Smooth muscle cell (in vitro differentiated cells): ENCODE measurements around the gene MAVS. TPM values are rescaled to one million over a fixed set of nuclear protein-coding genes. Genes with fewer than 3 reads are reported as not detected.
"Not testable (repeated sequence)": the region's sequence is repeated elsewhere in the genome, so short reads cannot be mapped to it uniquely, and the experiment has no call there.

Experiments
- DNase-seq: peaks from one replicate; lab custom pipeline; 2025; ENCODE audit not compliant: unreplicated experiment; lab: John Stamatoyannopoulos, UW
- H2AFZ ChIP-seq: fragments of 200-600 bp; sonication (generic); 2 replicates; pipeline ENCODE4 v1.6.0; 2016; ENCODE audit warnings: antibody characterized with exemption, low read depth, mild to moderate bottlenecking
- H3F3A ChIP-seq: fragments of 200-600 bp; sonication (generic); 2 replicates; pipeline ENCODE4 v1.6.0; 2017; ENCODE audit warnings: antibody characterized with exemption, low read depth
- H3K27ac ChIP-seq: fragments of 200-600 bp; sonication (generic); 2 replicates; pipeline ENCODE4 v1.5.1; 2016; ENCODE audit warnings: low read depth, mild to moderate bottlenecking
- H3K27me3 ChIP-seq: fragments of 200-600 bp; sonication (generic); 2 replicates; pipeline ENCODE4 v1.6.1; 2016; ENCODE audit warnings: low read depth, mild to moderate bottlenecking
- H3K36me3 ChIP-seq: fragments of 200-600 bp; sonication (generic); 2 replicates; pipeline ENCODE4 v1.5.1; 2016; ENCODE audit warnings: low read depth
- H3K4me1 ChIP-seq: fragments of 200-600 bp; sonication (generic); 2 replicates; pipeline ENCODE4 v1.5.1; 2016; ENCODE audit warnings: low read depth
- H3K4me2 ChIP-seq: fragments of 200-600 bp; sonication (generic); 2 replicates; pipeline ENCODE4 v1.6.0; 2016; ENCODE audit warnings: mild to moderate bottlenecking
- H3K4me3 ChIP-seq: fragments of 200-600 bp; sonication (generic); 2 replicates; pipeline ENCODE4 v1.5.1; 2016; ENCODE audit warnings: mild to moderate bottlenecking
- H3K79me2 ChIP-seq: fragments of 200-600 bp; sonication (generic); 2 replicates; pipeline ENCODE4 v1.6.0; 2016; ENCODE audit warnings: low read depth, mild to moderate bottlenecking
- H3K9ac ChIP-seq: fragments of 200-600 bp; sonication (generic); 2 replicates; pipeline ENCODE4 v1.6.0; 2016; ENCODE audit warnings: low read depth
- H3K9me3 ChIP-seq: fragments of 200-600 bp; sonication (generic); replicated peaks from 2 replicates; pipeline ENCODE4 v1.5.1; 2016; ENCODE audit warnings: low read depth
- H4K20me1 ChIP-seq: fragments of 200-600 bp; sonication (generic); 2 replicates; pipeline ENCODE4 v1.6.0; 2016; ENCODE audit warnings: low read depth
- CTCF ChIP-seq: fragments of 200-600 bp; sonication (generic); IDR thresholded peaks from 2 replicates; pipeline ENCODE4 v1.5.1; 2017; ENCODE audit warnings: borderline replicate concordance, mild to moderate bottlenecking, antibody characterized with exemption; ENCODE audit not compliant: insufficient read depth, poor library complexity, severe bottlenecking
- WGBS: methylation state at CpG from one replicate; pipeline ENCODE4 v1.1.7; 2016; ENCODE audit warnings: low lambda C conversion rate; 5-methylcytosine and 5-hydroxymethylcytosine counted together
- polyA plus RNA-seq: library from polyadenylated mRNA; unstranded; fragments of >200 nt; fragmentation: Nextera tagmentation; extraction: Ambion mirVana; gene quantifications from 2 replicates; pipeline ENCODE4 v1.2.1, GENCODE V29; 2016
- total RNA-seq: library from RNA; depleted of rRNA; stranded (reverse); fragments of >200 nt; gene quantifications from 2 replicates; pipeline ENCODE4 v1.2.3, GENCODE V29; 2014

Gene MAVS
- total and polyA plus RNA-seq, 2 experiments from 2014 or later: 7.8 to 12.5 TPM

GRCh38 chr20:3843490-3843889 lies 3.1 kb upstream of the MAVS start:
- Histone ChIP-seq H3K9me3 (no peaks in the 10 kb centered on the region), H3K4me1 (peaks cover 4% of the 10 kb centered on the region), H4K20me1 (peaks cover 7% of the 10 kb centered on the region), H3K4me3 (no peak overlapping the region), H3K27ac (peak overlapping the region; percentile 44), H2AFZ (no peak overlapping the region), H3K36me3 (no peaks in the 10 kb centered on the region), H3K27me3 (no peaks in the 10 kb centered on the region), H3F3A (no peaks in the 10 kb centered on the region), H3K79me2 (peaks cover 14% of the 10 kb centered on the region), H3K4me2 (no peak overlapping the region), H3K9ac (no peak overlapping the region)
- no peak for DNase-seq
- TF ChIP-seq CTCF: no peak
- 18% methylated on average over 5 of the region's 5 CpGs for WGBS

- DNase-seq, H3K4me2 ChIP-seq, H3K27me3 ChIP-seq, H3K4me3 ChIP-seq, H3K4me1 ChIP-seq, H3K9me3 ChIP-seq, H3F3A ChIP-seq, H3K9ac ChIP-seq, H2AFZ ChIP-seq, H3K27ac ChIP-seq, H3K36me3 ChIP-seq: not testable (repeated sequence)
- 95% methylated on average over 9 of the region's 9 CpGs for WGBS
- Histone ChIP-seq H4K20me1 (peaks cover 13% of the 10 kb centered on the region), H3K79me2 (peaks cover 21% of the 10 kb centered on the region)
These were observed 2.5 kb upstream of the MAVS start for GRCh38 chr20:3843990-3844619.

GRCh38 chr20:3846378-3846739 lies 275 bp upstream of the MAVS start:
- H3K36me3 ChIP-seq: no peaks in the 10 kb centered on the region
- 2% methylated on average over 22 of the region's 22 CpGs for WGBS
- H3K4me3 ChIP-seq: peak overlapping the region; percentile 97
- peak overlapping the region; percentile 94 for H2AFZ ChIP-seq
- H3K27ac ChIP-seq: no peak overlapping the region
- peaks cover 28% of the 10 kb centered on the region for H4K20me1 ChIP-seq
- peaks cover 33% of the 10 kb centered on the region for H3K79me2 ChIP-seq
- H3K9me3 ChIP-seq: no peaks in the 10 kb centered on the region
- H3K9ac ChIP-seq: peak overlapping the region; percentile 86
- H3K27me3 ChIP-seq: no peaks in the 10 kb centered on the region
- peaks cover 4% of the 10 kb centered on the region for H3K4me1 ChIP-seq
- H3K4me2 ChIP-seq: peak overlapping the region; percentile 97
- TF ChIP-seq CTCF: no peak
- no peak for DNase-seq
- H3F3A ChIP-seq: no peaks in the 10 kb centered on the region

GRCh38 chr20:3847429-3847940 lies 851 bp downstream of the MAVS start:
- TF ChIP-seq CTCF: no peak
- Histone ChIP-seq H3K36me3 (no peaks in the 10 kb centered on the region), H3K9me3 (no peaks in the 10 kb centered on the region), H3K9ac (peak overlapping the region; percentile 86), H3K4me1 (peaks cover 4% of the 10 kb centered on the region), H4K20me1 (peaks cover 37% of the 10 kb centered on the region), H3K27ac (no peak overlapping the region), H3K79me2 (peaks cover 33% of the 10 kb centered on the region), H3F3A (no peaks in the 10 kb centered on the region), H3K4me3 (peak overlapping the region; percentile 97), H3K27me3 (no peaks in the 10 kb centered on the region), H3K4me2 (peak overlapping the region; percentile 97), H2AFZ (peak overlapping the region; percentile 94)
- 42% methylated on average over 8 of the region's 8 CpGs for WGBS
- DNase-seq: no peak
